GM21576 (cell line): Measurements from ENCODE around the gene APBA2.
"Not testable (repeated sequence)": the region's sequence is repeated elsewhere in the genome, so short reads cannot be mapped to it uniquely, and the experiment has no call there.

ENCODE experiments used
- ATAC-seq: cut with Tn5 transposase; IDR thresholded peaks from one replicate; pipeline ENCODE4 v1.9.1; 2021; ENCODE audit warnings: mild to moderate bottlenecking, moderate library complexity; ENCODE audit not compliant: unreplicated experiment

APBA2 gene

GRCh38 chr15:28885630-28886430 is at the start of gene APBA2:
TSS of gene APBA2 (plus strand) at chr15:28885974. CDS start at chr15:29053885, 167,911 bp downstream.
- no peak for ATAC-seq

- ATAC-seq: not testable (repeated sequence)
Observed at GRCh38 chr15:28840285-28840684, 45.5 kb upstream of the APBA2 start.

- not testable (repeated sequence) for ATAC-seq
Observed at GRCh38 chr15:28842210-28842609, 43.6 kb upstream of the APBA2 start.

GRCh38 chr15:28843520-28843919 is 42.3 kb upstream of the APBA2 start:
- not testable (repeated sequence) for ATAC-seq

- not testable (repeated sequence) for ATAC-seq
Observed at GRCh38 chr15:28844147-28844546, 41.6 kb upstream of the APBA2 start.

- ATAC-seq: not testable (repeated sequence)
Observed at GRCh38 chr15:28847247-28847646, 38.5 kb upstream of the APBA2 start.

GRCh38 chr15:28847959-28848358 is 37.8 kb upstream of the APBA2 start:
- not testable (repeated sequence) for ATAC-seq

- ATAC-seq: not testable (repeated sequence)
Observed at GRCh38 chr15:28848521-28848920, 37.3 kb upstream of the APBA2 start, which contains the start of gene GOLGA6L7. TSS of gene GOLGA6L7 (minus strand) at chr15:28848644. CDS start at chr15:28848549, 95 bp downstream.

GRCh38 chr15:28849271-28849670 is 36.5 kb upstream of the APBA2 start:
- not testable (repeated sequence) for ATAC-seq

- not testable (repeated sequence) for ATAC-seq
Observed at GRCh38 chr15:28849766-28850165, 36.0 kb upstream of the APBA2 start.

- ATAC-seq: not testable (repeated sequence)
Observed at GRCh38 chr15:28853654-28854053, 32.1 kb upstream of the APBA2 start.

GRCh38 chr15:28854578-28854977 is 31.2 kb upstream of the APBA2 start:
- not testable (repeated sequence) for ATAC-seq

GRCh38 chr15:28861031-28861534 is 24.7 kb upstream of the APBA2 start:
- ATAC-seq: no peak

GRCh38 chr15:28861589-28862293 is 24.0 kb upstream of the APBA2 start:
- not testable (repeated sequence) for ATAC-seq

- no peak for ATAC-seq
Observed at GRCh38 chr15:28868744-28869345, 16.9 kb upstream of the APBA2 start.

GRCh38 chr15:28871168-28871567 is 14.6 kb upstream of the APBA2 start:
- ATAC-seq: no peak

GRCh38 chr15:28873006-28873405 is 12.8 kb upstream of the APBA2 start:
- ATAC-seq: no peak

GRCh38 chr15:28873585-28874190 is 12.1 kb upstream of the APBA2 start:
- no peak for ATAC-seq

GRCh38 chr15:28875461-28876000 is 10.2 kb upstream of the APBA2 start:
- ATAC-seq: no peak

- no peak for ATAC-seq
Observed at GRCh38 chr15:28876131-28876844, 9.5 kb upstream of the APBA2 start.
